Measurements from ENCODE around the gene KPNA5.

- TF ChIP-seq ZNF384 (IDR thresholded peaks at IDR 0.05): no peak
- TF ChIP-seq TARDBP (IDR thresholded peaks at IDR 0.05): no peak
- TF ChIP-seq BHLHE40 (IDR thresholded peaks at IDR 0.05; ENCODE audit: borderline replicate concordance): no peak
- no peak for TF ChIP-seq PKNOX1 (IDR thresholded peaks at IDR 0.05)
- TF ChIP-seq SUZ12 (IDR thresholded peaks at IDR 0.05): no peak
- no peak for TF ChIP-seq FOXA1 (IDR thresholded peaks at IDR 0.05)
- no peak for TF ChIP-seq SP1 (IDR thresholded peaks at IDR 0.05)
Measured at GRCh38 chr6:116764961-116765841, 84.2 kb downstream of the KPNA5 start, which contains the start of gene FAM162B.

Data from HEK293T (cell line).